PC-3 (cell line): ENCODE results near the gene SHLD1.

Experiments
- CTCF ChIP-seq: fragments of 300-600 bp; sonication (generic); conservative IDR thresholded peaks from 2 replicates; pipeline ENCODE4 v1.5.1; 2017; ENCODE audit warnings: antibody characterized with exemption, low read depth, mild to moderate bottlenecking, low read length
- EZH2 ChIP-seq: fragments of 300-600 bp; sonication (generic); IDR thresholded peaks from one replicate; pipeline ENCODE4 v1.6.1; 2017; ENCODE audit warnings: antibody characterized with exemption, mild to moderate bottlenecking, low read length; ENCODE audit not compliant: unreplicated experiment
- EZH2phosphoT487 ChIP-seq: fragments of 300-600 bp; sonication (generic); IDR thresholded peaks from 2 replicates; pipeline ENCODE4 v1.6.1; 2018; ENCODE audit warnings: mild to moderate bottlenecking, antibody characterized with exemption, low read length, borderline replicate concordance

- TF ChIP-seq CTCF (no peak), EZH2phosphoT487 (no peak), EZH2 (no peak)
These were observed 33.2 kb upstream of the SHLD1 start for GRCh38 chr20:5716953-5717352.
